Ramos (cell line): Measurements from ENCODE around the gene JCAD.
"Not testable (repeated sequence)": the region's sequence is repeated elsewhere in the genome, so short reads cannot be mapped to it uniquely, and the experiment has no call there.

ENCODE experiments used
- in situ Hi-C: fragments of 300-500 bp; cut with MboI; formaldehyde crosslinking; loops from one replicate; pipeline ENCODE4 v1.14.3; 2022; ENCODE audit warnings: low sequenced_read_pairs; ENCODE audit not compliant: unreplicated experiment

JCAD gene

GRCh38 chr10:30029164-30029871 is 30.1 kb downstream of the JCAD start:
- in situ Hi-C loops, result no loop called here

GRCh38 chr10:30028738-30029030 is 30.7 kb downstream of the JCAD start:
- in situ Hi-C loops, result no loop called here

- in situ Hi-C loops, result no loop called here
These were observed 31.2 kb downstream of the JCAD start for GRCh38 chr10:30028006-30028737.

DNA sequence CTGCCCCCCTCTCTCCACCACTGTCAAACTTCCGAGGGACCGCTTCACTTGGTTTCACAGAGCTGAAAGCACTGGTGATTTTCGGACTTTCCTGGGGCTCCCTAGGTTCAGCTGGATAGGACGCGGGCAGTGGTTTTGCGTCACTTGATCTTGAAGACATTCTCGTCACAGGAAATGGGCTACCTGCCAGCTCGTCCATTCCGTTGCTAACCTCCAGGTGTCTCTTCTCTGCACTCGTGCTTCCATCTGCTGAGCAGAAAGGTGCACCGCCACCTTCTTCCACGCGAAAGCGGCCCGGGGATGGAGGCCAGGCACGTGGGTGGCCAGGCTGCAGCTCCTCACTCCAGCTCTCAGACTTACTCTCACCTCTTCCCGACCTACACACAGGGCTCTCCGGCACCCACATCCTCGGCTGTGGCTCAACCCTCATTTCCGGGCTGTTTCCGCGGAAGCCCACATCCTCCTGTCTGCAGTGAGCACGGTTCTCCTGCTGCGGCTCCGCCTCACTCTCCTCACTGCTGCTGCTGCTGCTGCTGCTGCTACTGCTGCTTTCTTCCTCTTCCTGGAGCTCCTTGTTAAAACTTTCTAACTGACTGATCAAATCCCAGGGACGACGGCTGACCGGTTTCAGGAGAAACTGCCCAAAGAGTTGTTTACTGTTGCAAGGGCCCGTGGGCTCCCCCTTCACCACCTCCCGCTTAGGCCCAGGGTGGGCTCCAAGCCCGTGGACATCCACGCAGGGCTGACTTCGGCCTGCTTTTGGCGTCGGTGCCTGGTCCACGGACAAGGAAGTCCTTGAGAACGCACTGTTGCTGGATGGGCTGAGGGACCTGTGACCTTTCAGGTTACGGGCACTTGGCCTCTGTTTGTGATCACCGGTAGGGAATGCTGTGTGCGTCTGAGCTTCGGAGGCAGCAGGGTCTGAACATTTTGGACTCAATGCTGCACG is 32.1 kb downstream of the JCAD start:
- in situ Hi-C loops, result no loop called here

GRCh38 chr10:30026578-30026977 is 32.8 kb downstream of the JCAD start:
- in situ Hi-C loops, result no loop called here

DNA sequence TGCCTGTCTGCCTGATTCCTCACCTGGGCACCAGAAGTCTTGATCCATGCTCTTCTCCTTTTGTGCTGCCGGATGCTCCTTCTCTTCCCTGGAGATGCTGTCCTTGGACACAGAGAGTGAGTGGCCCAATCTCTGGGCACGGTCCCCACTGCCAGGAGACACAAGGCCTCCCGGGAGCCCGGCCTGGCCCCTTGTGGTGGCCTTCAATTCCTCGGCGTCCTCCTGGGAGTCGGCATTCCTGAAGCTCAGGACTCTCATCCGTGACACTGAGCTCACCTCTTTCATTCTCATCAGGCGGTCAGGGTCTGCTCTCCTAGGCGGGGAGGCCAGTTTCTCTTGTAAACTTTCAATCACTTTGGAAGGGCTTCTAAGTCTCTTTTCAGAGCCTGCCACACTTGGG is 33.3 kb downstream of the JCAD start:
- in situ Hi-C loops, result no loop called here

GRCh38 chr10:30025428-30025827 is 34.0 kb downstream of the JCAD start:
- in situ Hi-C loops, result not testable (repeated sequence)

DNA sequence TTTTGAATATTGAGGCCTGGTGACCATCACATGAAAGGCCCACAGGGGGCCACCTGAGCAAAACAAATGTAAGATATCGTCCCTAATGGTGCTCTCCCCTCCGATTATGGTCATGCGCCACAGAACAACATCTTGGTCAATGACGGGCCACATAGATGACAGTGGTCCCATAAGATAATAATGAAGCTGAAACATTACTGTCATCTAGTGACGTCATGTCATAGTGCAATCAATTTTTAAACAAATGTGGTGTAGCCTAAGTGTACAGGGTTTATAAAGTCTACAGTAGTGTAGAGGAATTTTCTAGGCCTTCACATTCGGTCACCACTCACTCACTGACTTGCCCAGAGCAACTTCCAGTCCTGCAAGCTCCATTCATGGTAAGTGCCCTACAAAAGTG is 36.8 kb downstream of the JCAD start:
- in situ Hi-C loops, result no loop called here

DNA sequence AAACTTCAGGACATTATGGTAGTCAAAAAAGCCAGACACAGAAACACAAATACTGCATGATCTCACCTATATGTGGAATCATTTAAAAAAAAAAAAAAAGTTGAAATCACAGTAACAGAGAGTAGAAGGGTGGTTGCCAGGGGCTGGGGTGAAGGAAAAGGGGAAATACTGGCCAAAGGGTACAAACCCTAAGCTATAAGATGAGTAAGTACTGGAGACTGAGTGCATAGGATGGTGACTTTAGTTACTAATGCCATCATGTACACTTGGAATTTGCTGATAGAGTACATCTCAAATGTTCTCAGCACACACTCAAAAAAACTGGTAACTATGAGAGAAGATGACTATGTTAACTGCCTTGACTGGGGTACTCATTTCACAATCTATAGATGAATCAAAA is 39.9 kb downstream of the JCAD start:
- in situ Hi-C loops, result no loop called here

GRCh38 chr10:30018496-30018895 is 40.9 kb downstream of the JCAD start:
- in situ Hi-C loops, result no loop called here

DNA sequence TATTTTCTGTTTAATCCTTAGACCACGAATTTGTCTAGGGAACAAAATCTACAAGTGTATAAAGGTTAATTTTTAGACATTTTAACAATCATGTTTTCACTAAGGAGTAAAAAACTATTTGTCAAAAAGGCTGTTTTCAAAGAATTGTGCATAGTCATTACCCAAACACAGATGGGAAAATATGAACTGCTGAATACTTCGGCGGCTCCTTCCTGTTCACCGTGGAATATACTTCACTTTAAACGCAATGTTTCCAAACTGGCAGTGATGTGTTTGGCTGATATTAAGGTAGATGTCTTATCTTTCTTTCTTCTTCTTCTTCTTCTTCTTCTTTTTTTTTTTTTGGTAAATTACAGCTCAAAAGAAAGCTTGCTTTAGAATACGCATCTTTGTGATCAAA is 41.4 kb downstream of the JCAD start:
- in situ Hi-C loops, result no loop called here

DNA sequence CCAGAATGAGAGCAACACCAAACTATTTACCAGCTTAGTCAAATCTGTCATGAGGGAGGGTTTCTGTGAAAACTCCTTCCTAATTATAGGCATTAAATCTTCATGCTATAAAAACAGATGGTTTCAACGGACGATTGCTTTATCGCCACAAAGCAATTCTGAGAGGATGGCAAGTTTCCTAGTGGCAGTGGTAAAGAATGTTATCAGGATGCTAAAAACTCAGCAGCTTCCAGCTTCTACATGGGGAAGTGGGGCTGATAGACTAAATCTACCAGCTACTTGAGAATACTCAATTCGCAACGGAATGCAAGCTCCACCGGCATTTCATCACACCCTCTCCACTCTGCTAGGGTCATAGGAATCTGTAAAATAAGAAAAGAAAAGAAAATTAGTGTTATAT is 41.8 kb downstream of the JCAD start:
- in situ Hi-C loops, result no loop called here

GRCh38 chr10:30014511-30014910 is 44.9 kb downstream of the JCAD start:
- in situ Hi-C loops, result no loop called here

DNA sequence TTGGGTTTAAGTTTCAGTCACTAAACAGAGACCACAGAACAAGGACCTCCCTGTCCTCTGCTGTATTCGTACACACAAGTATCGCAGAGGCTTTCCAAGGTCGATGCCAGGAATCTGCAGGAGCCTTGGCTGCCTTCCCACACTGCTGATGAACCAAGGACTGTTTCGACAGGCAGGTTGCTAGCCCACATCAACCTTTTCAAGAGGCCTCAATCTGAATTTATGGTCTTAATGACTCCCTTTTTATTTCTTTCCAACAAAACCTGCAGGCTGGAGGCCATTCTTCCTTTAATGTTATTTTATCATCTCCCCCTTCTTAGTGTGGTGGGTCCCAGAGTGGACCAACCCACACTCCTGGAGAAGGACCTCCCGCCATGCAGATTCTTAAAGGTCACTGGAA is 45.6 kb downstream of the JCAD start:
- in situ Hi-C loops, result no loop called here

GRCh38 chr10:30011956-30012647 is 47.3 kb downstream of the JCAD start:
- in situ Hi-C loops, result no loop called here

DNA sequence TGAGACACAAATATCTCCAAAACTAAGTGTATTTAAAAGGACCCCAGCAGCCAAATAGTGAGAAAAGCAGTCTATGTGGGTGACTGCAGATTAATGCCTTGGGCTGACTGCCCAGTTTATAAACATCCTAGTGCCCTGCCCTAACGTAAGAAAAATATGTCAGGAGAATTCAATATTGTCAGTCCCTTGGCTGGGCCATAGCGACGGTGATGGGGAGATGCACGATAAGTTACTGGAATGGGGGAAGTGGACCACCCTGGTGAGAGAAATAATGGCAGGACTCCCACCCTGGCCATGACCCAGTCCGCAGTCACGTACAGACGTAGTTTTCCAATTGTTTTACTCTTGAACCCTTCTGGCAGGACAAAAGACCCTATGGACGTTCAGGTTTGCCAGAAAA is 48.0 kb downstream of the JCAD start:
- in situ Hi-C loops, result no loop called here

DNA sequence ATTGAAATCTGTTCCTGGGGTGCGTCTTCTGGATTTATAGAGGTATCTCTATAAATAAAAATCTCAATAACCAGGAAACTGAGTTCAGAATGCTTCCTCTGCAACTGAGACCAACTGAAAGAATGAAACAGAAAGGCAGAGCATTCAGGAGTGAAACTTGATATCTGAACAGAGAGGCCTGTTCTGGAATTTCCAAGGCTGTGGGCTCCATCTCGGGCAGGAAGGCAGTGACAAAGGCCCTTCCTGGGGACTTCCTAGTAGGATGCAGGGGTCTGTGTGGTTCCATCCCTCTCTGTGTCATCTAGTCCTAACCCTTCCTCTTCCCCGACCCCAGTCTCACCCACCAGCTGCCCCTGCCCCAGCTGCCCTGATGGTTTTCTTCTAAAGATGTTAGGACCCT is 52.0 kb downstream of the JCAD start:
- in situ Hi-C loops, result loop anchor here (10.0 kb wide), 1 partner anchor 227 kb away; no protein-coding TSS in a partner anchor

- in situ Hi-C loops, result loop anchor here (10.0 kb wide), 1 partner anchor 228 kb away; no protein-coding TSS in a partner anchor
These were observed 53.0 kb downstream of the JCAD start for GRCh38 chr10:30006410-30006809.

DNA sequence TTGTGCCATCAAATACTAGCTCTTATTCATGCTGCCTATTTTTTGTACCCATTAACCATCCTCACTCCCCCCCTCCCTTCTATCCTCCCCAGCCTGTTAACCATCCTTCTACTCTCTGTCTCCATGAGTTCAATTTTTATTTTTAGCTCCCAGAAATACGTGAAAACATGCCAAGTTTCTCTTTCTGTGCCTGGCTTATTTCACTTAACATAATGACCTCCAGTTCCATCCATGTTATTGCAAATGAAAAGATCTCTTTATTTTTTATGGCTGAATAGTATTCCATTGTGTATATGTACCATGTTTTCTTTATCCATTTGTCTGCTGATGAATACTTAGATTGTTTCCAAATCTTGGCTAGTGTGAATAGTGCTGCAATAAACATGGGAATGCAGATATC is 54.3 kb downstream of the JCAD start:
- in situ Hi-C loops, result loop anchor here (10.0 kb wide), 1 partner anchor 230 kb away; no protein-coding TSS in a partner anchor
